HG02798 (cell line): ENCODE measurements around the gene SH3PXD2A.
"Not testable (repeated sequence)": the region's sequence is repeated elsewhere in the genome, so short reads cannot be mapped to it uniquely, and the experiment has no call there.

Experiments used
- ATAC-seq: cut with Tn5 transposase; IDR thresholded peaks from one replicate; pipeline ENCODE4 v1.9.1; 2021; ENCODE audit warnings: mild to moderate bottlenecking; ENCODE audit not compliant: unreplicated experiment, poor library complexity

SH3PXD2A gene

GRCh38 chr10:103851261-103851660 is 4.1 kb downstream of the SH3PXD2A start:
- no peak for ATAC-seq

GRCh38 chr10:103850572-103850895 is 4.8 kb downstream of the SH3PXD2A start:
- ATAC-seq, result no peak

- no peak for ATAC-seq
Measured at GRCh38 chr10:103849880-103850571, 5.3 kb downstream of the SH3PXD2A start.

- no peak for ATAC-seq
Measured at GRCh38 chr10:103849212-103849877, 6.0 kb downstream of the SH3PXD2A start.

GRCh38 chr10:103847909-103848468 is 7.4 kb downstream of the SH3PXD2A start:
- no peak for ATAC-seq

GRCh38 chr10:103847346-103847745 is 8.0 kb downstream of the SH3PXD2A start:
- ATAC-seq, result no peak

GRCh38 chr10:103845972-103846371 is 9.4 kb downstream of the SH3PXD2A start:
- ATAC-seq, result no peak

GRCh38 chr10:103845346-103845745 is 10.0 kb downstream of the SH3PXD2A start:
- not testable (repeated sequence) for ATAC-seq

- ATAC-seq, result no peak
Measured at GRCh38 chr10:103843854-103844570, 11.4 kb downstream of the SH3PXD2A start.

- no peak for ATAC-seq
Measured at GRCh38 chr10:103843045-103843444, 12.3 kb downstream of the SH3PXD2A start.

- no peak for ATAC-seq
Measured at GRCh38 chr10:103842605-103843004, 12.8 kb downstream of the SH3PXD2A start.

GRCh38 chr10:103841519-103841918 is 13.9 kb downstream of the SH3PXD2A start:
- ATAC-seq, result no peak

GRCh38 chr10:103840740-103841070 is 14.7 kb downstream of the SH3PXD2A start:
- no peak for ATAC-seq

GRCh38 chr10:103839872-103840739 is 15.3 kb downstream of the SH3PXD2A start:
- ATAC-seq, result no peak

- ATAC-seq, result no peak
Measured at GRCh38 chr10:103839519-103839871, 15.9 kb downstream of the SH3PXD2A start.

- no peak for ATAC-seq
Measured at GRCh38 chr10:103838862-103839518, 16.4 kb downstream of the SH3PXD2A start.

- no peak for ATAC-seq
Measured at GRCh38 chr10:103838070-103838395, 17.3 kb downstream of the SH3PXD2A start.

GRCh38 chr10:103837370-103838069 is 17.9 kb downstream of the SH3PXD2A start:
- no peak for ATAC-seq

- ATAC-seq, result no peak
Measured at GRCh38 chr10:103836861-103837260, 18.5 kb downstream of the SH3PXD2A start.
